HTR-8/SVneo (cell line): Measurements from ENCODE around the gene AMPD2.

Experiments used
- DNase-seq: peaks from one replicate; pipeline ENCODE4 v3.0.0; 2011; ENCODE audit warnings: low spot score, mixed read lengths; ENCODE audit not compliant: insufficient read length
- FAIRE-seq: peaks from 2 replicates; lab custom pipeline; 2011; peaks lifted over from hg19 to GRCh38; lab: Jason Lieb, UNC

Gene AMPD2

GRCh38 chr1:109629372-109630030, 9.9 kb downstream of the AMPD2 start:
- FAIRE-seq (no peak), DNase-seq (no peak)

GRCh38 chr1:109630081-109630897, 10.7 kb downstream of the AMPD2 start:
- FAIRE-seq (no peak), DNase-seq (no peak)

- no peak for DNase-seq
- no peak for FAIRE-seq
Observed at GRCh38 chr1:109630898-109631512, 11.4 kb downstream of the AMPD2 start.

GRCh38 chr1:109631513-109632505, 12.2 kb downstream of the AMPD2 start:
- DNase-seq (no peak), FAIRE-seq (no peak)

GRCh38 chr1:109632671-109633346, 13.2 kb downstream of the AMPD2 start:
- DNase-seq (no peak), FAIRE-seq (no peak)

GRCh38 chr1:109634292-109634691, 14.7 kb downstream of the AMPD2 start:
- FAIRE-seq (no peak), DNase-seq (no peak)

GRCh38 chr1:109634771-109635750, 15.4 kb downstream of the AMPD2 start:
- DNase-seq, result no peak
- FAIRE-seq, result no peak

GRCh38 chr1:109635862-109636200, 16.2 kb downstream of the AMPD2 start:
- FAIRE-seq (no peak), DNase-seq (no peak)

- FAIRE-seq (no peak), DNase-seq (no peak)
Observed at GRCh38 chr1:109636201-109636952, 16.7 kb downstream of the AMPD2 start.

- FAIRE-seq (no peak), DNase-seq (no peak)
Observed at GRCh38 chr1:109637446-109637845, 17.8 kb downstream of the AMPD2 start.

GRCh38 chr1:109639063-109639840, 19.6 kb downstream of the AMPD2 start:
- FAIRE-seq, result no peak

GRCh38 chr1:109639841-109640184, 20.2 kb downstream of the AMPD2 start:
- FAIRE-seq, result no peak
- DNase-seq, result no peak

More at GRCh38 chr1:109639063-109639840, 19.6 kb downstream of the AMPD2 start:
- no peak for DNase-seq

- DNase-seq (no peak), FAIRE-seq (no peak)
Observed at GRCh38 chr1:109640285-109640865, 20.7 kb downstream of the AMPD2 start.

GRCh38 chr1:109641078-109641740, 21.6 kb downstream of the AMPD2 start:
- no peak for DNase-seq
- FAIRE-seq, result no peak

GRCh38 chr1:109641861-109642260, 22.2 kb downstream of the AMPD2 start:
- FAIRE-seq (no peak), DNase-seq (no peak)

- no peak for DNase-seq
- no peak for FAIRE-seq
Observed at GRCh38 chr1:109642626-109643025, 23.0 kb downstream of the AMPD2 start.
